ENCODE results near the gene ART5. TPM values are rescaled to one million over a fixed set of nuclear protein-coding genes. Genes with fewer than 3 reads are reported as not detected.

Gene ART5
- 0.17 TPM for total RNA-seq

- no peak for DNase-seq (ENCODE audit: low spot score)
Observed at GRCh38 chr11:3641701-3642070, at the start of gene ART5. Gene ART5, minus strand, starts transcription at chr11:3641992. Its CDS starts 130 bp downstream, at chr11:3641862.

- DNase-seq (ENCODE audit: low spot score) = no peak
Observed at GRCh38 chr11:3686751-3687150, 45.0 kb upstream of the ART5 start.

GRCh38 chr11:3685923-3686322 lies 44.1 kb upstream of the ART5 start:
- no peak for DNase-seq (ENCODE audit: low spot score)

GRCh38 chr11:3684819-3685172 lies 43.0 kb upstream of the ART5 start:
- DNase-seq (ENCODE audit: low spot score) = no peak

- no peak for DNase-seq (ENCODE audit: low spot score)
Observed at GRCh38 chr11:3684129-3684818, 42.5 kb upstream of the ART5 start.

- DNase-seq (ENCODE audit: low spot score) = no peak
Observed at GRCh38 chr11:3683039-3683438, 41.2 kb upstream of the ART5 start.

GRCh38 chr11:3679077-3679476 lies 37.3 kb upstream of the ART5 start:
- no peak for DNase-seq (ENCODE audit: low spot score)

- no peak for DNase-seq (ENCODE audit: low spot score)
Observed at GRCh38 chr11:3675971-3676370, 34.2 kb upstream of the ART5 start.

GRCh38 chr11:3674189-3674588 lies 32.4 kb upstream of the ART5 start:
- DNase-seq (ENCODE audit: low spot score) = no peak

- no peak for DNase-seq (ENCODE audit: low spot score)
Observed at GRCh38 chr11:3671334-3672254, 29.8 kb upstream of the ART5 start, which contains the start of gene CHRNA10. Gene CHRNA10, minus strand, starts transcription at chr11:3671384. Its CDS starts 72 bp downstream, at chr11:3671312.

GRCh38 chr11:3669742-3670183 lies 28.0 kb upstream of the ART5 start:
- no peak for DNase-seq (ENCODE audit: low spot score)

- no peak for DNase-seq (ENCODE audit: low spot score)
Observed at GRCh38 chr11:3669128-3669527, 27.3 kb upstream of the ART5 start.

- no peak for DNase-seq (ENCODE audit: low spot score)
Observed at GRCh38 chr11:3667149-3668035, 25.6 kb upstream of the ART5 start.

GRCh38 chr11:3666023-3666530 lies 24.3 kb upstream of the ART5 start:
- no peak for DNase-seq (ENCODE audit: low spot score)

- no peak for DNase-seq (ENCODE audit: low spot score)
Observed at GRCh38 chr11:3665336-3666022, 23.7 kb upstream of the ART5 start.

- no peak for DNase-seq (ENCODE audit: low spot score)
Observed at GRCh38 chr11:3664032-3664630, 22.3 kb upstream of the ART5 start.

GRCh38 chr11:3662856-3663255 lies 21.1 kb upstream of the ART5 start:
- DNase-seq (ENCODE audit: low spot score) = no peak

GRCh38 chr11:3660960-3661359 lies 19.2 kb upstream of the ART5 start:
- no peak for DNase-seq (ENCODE audit: low spot score)

GRCh38 chr11:3659595-3660515 lies 18.1 kb upstream of the ART5 start:
- no peak for DNase-seq (ENCODE audit: low spot score)

GRCh38 chr11:3658252-3658651 lies 16.5 kb upstream of the ART5 start:
- no peak for DNase-seq (ENCODE audit: low spot score)

All from mucosa of gallbladder (tissue), 1 donor.